Endothelial cell of umbilical vein (primary cell): ENCODE data around the gene SLC25A19. TPM values are rescaled to one million over a fixed set of nuclear protein-coding genes. Genes with fewer than 3 reads are reported as not detected.

Experiments used
- BruUV-seq: library from RNA; stranded (reverse); fragments of 400-500 nt; replicated peaks from 2 replicates; lab custom pipeline; 2021; lab: Mats Ljungman, UMichigan
- CTCF ChIA-PET: fragments of 300-600, 350-600 bp; sonication (Branson Sonifier 250); formaldehyde crosslinking; loops from one replicate; lab custom pipeline; 2021; ENCODE audit warnings: antibody characterized with exemption, inconsistent platforms; lab: Charles Lee
- POLR2A ChIA-PET: fragments of 300-600, 350-600 bp; sonication (Branson Sonifier 250); formaldehyde crosslinking; loops from one replicate; lab custom pipeline; 2021; ENCODE audit warnings: antibody characterized with exemption, inconsistent platforms; lab: Charles Lee
- DNase-seq: peaks from one replicate; pipeline ENCODE4 v3.0.0-alpha.2; 2011; ENCODE audit warnings: low read depth, low spot score
- FAIRE-seq: peaks from 2 replicates; lab custom pipeline; 2011; peaks lifted over from hg19 to GRCh38; lab: Jason Lieb, UNC
- H2AFZ ChIP-seq: 2 replicates; pipeline ENCODE4 v1.6.0; 2012; ENCODE audit warnings: low read depth, low read length, control low read depth, inconsistent platforms
- H3K27ac ChIP-seq: 2 replicates; pipeline ENCODE4 v1.5.1; 2011; ENCODE audit warnings: low read depth, mild to moderate bottlenecking, control low read depth, low read length, moderate library complexity; ENCODE audit not compliant: insufficient read depth
- H3K27me3 ChIP-seq, 2 experiments: 2 replicates each; pipeline versions ENCODE4 v1.6.0 to v1.6.1; 2011; ENCODE audit warnings: low read length in 2 of 2, mixed read lengths in 1 of 2; ENCODE audit not compliant: control insufficient read depth in 2 of 2, insufficient read depth in 2 of 2
- H3K36me3 ChIP-seq, 2 experiments: 2 replicates in 1 of 2; 3 replicates in 1 of 2; pipeline ENCODE4 v1.5.1; 2011; ENCODE audit warnings: low read length in 2 of 2, mild to moderate bottlenecking in 1 of 2, moderate library complexity in 1 of 2; ENCODE audit not compliant: control insufficient read depth in 2 of 2, insufficient read depth in 2 of 2; ENCODE audit errors: extremely low read depth in 1 of 2
- H3K4me1 ChIP-seq: 3 replicates; pipeline ENCODE4 v1.5.1; 2011; ENCODE audit warnings: mild to moderate bottlenecking, low read length; ENCODE audit not compliant: control insufficient read depth, insufficient read depth; ENCODE audit errors: extremely low read depth
- H3K4me2 ChIP-seq: 2 replicates; pipeline ENCODE4 v1.6.1; 2011; ENCODE audit warnings: low read length, control low read depth, mixed read lengths; ENCODE audit not compliant: insufficient read depth
- H3K4me3 ChIP-seq, 3 experiments: fragments of 200-600 bp in 1 of 3; sonication (generic), shearing (Covaris generic) in 1 of 3; replicated peaks in 1 of 3; 2 replicates each; pipeline ENCODE4 v1.5.1; 2011 to 2016; ENCODE audit warnings: control low read depth in 3 of 3, low read length in 3 of 3, mild to moderate bottlenecking in 2 of 3, inconsistent platforms in 1 of 3, low read depth in 1 of 3, moderate library complexity in 1 of 3; ENCODE audit not compliant: insufficient read depth in 1 of 3
- H3K79me2 ChIP-seq: 2 replicates; pipeline ENCODE4 v1.6.0; 2012; ENCODE audit warnings: low read length, inconsistent platforms; ENCODE audit not compliant: control insufficient read depth, insufficient read depth
- H3K9ac ChIP-seq: replicated peaks from 2 replicates; pipeline ENCODE3; 2011; ENCODE audit warnings: low read length, control low read depth; ENCODE audit not compliant: insufficient read depth; ENCODE audit errors: extremely low read depth
- H3K9me1 ChIP-seq: replicated peaks from 3 replicates; pipeline ENCODE4 v1.6.0; 2011; ENCODE audit warnings: mild to moderate bottlenecking, low read length; ENCODE audit not compliant: control insufficient read depth, insufficient read depth; ENCODE audit errors: extremely low read depth
- H3K9me3 ChIP-seq: replicated peaks from 2 replicates; pipeline ENCODE4 v1.5.1; 2012; ENCODE audit warnings: low read length, inconsistent platforms; ENCODE audit not compliant: control insufficient read depth, insufficient read depth
- H4K20me1 ChIP-seq: replicated peaks from 2 replicates; pipeline ENCODE3; 2011; ENCODE audit warnings: mild to moderate bottlenecking, low read length; ENCODE audit not compliant: control insufficient read depth, insufficient read depth; ENCODE audit errors: extremely low read depth
- EZH2 ChIP-seq: IDR thresholded peaks from 2 replicates; pipeline ENCODE4 v1.6.1; 2012; ENCODE audit warnings: borderline replicate concordance, low read depth, mild to moderate bottlenecking, moderate library complexity, low read length, inconsistent platforms; ENCODE audit not compliant: severe bottlenecking
- GATA2 ChIP-seq: IDR thresholded peaks from 2 replicates; pipeline ENCODE4 v1.7.0; 2011; ENCODE audit warnings: low read depth, mild to moderate bottlenecking, moderate library complexity, mixed read lengths, low read length; ENCODE audit not compliant: insufficient read length, insufficient read depth
- POLR2A ChIP-seq: IDR thresholded peaks from 2 replicates; pipeline ENCODE4 v1.6.1; 2012; ENCODE audit warnings: low read depth, mild to moderate bottlenecking, control low read depth, low read length
- dilution Hi-C: fragments of 300-500 bp; cut with MboI; formaldehyde crosslinking; loops from one replicate; pipeline ENCODE4 v1.15.0; 2019; ENCODE audit warnings: low sequenced_read_pairs; ENCODE audit not compliant: extremely low pct_ligation_motif_present
- intact Hi-C: fragments of 100-400 bp; cut with micrococcal nuclease; formaldehyde crosslinking; loops from one replicate; pipeline ENCODE4 v1.10.0; 2022
- polyA plus RNA-seq, 4 experiments: library from polyadenylated mRNA; depleted of rRNA in 3 of 4; stranded (reverse) in 3 of 4; unstranded in 1 of 4; fragments of >200 nt; gene quantifications; 2 replicates each; pipeline versions ENCODE4 v1.2.1 to v1.2.3, GENCODE V29; 2011 to 2012; ENCODE audit warnings: missing spikeins in 1 of 4
- total RNA-seq: library from RNA; stranded (reverse); gene quantifications from 2 replicates; pipeline ENCODE4 v1.2.3, GENCODE V29; 2021
- TF ChIP-seq, protein P1 (sequence below): IDR thresholded peaks from 2 replicates; pipeline ENCODE4 v1.6.1; 2011; ENCODE audit not compliant: insufficient read depth, insufficient read length
- TF ChIP-seq, protein P2 (sequence below), 2 donors: IDR thresholded peaks; 1 replicate in 1 of 2; 2 replicates in 1 of 2; pipeline ENCODE4 v1.5.1; 2011; ENCODE audit warnings: low read length in 2 of 2, mild to moderate bottlenecking in 2 of 2, moderate library complexity in 2 of 2, control low read depth in 1 of 2, inconsistent platforms in 1 of 2, low read depth in 1 of 2; ENCODE audit not compliant: insufficient read depth in 1 of 2; ENCODE audit errors: extremely low read depth in 1 of 2

The SLC25A19 gene
- total and polyA plus RNA-seq, 2 donors (not counting 3 experiments of a cell fraction or from before 2014, with no cell fraction given), result 20.6 to 20.9 TPM

DNA sequence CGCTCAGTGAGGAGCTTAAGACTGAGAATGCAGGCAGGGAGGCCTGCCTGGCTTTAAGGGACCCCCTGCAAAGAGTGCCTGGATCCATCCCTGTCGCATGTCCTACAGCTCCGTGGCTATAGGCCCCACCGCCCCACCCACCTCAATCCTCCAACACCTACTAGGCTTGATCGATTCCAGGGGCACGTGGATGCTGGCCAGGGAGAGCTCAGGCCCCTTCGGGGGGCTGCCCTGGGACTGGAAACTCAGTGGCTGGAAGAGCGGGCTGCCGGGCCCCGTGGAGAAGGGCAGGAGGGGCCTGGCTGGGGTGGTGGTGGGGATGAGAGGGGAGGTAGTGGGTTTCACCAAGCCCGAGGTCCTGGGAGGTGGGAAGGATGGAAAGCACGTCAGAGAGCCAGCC is 50.0 kb downstream of the SLC25A19 start:
- DNase-seq (no peak), FAIRE-seq (no peak)
- intact Hi-C loops, result no loop called here
- Histone ChIP-seq H3K27ac (no peak overlapping the region), H3K4me2 (no peak overlapping the region), H3K9me1 (no peaks in the 10 kb centered on the region), H3K79me2 (no peaks in the 10 kb centered on the region), H3K4me3 (no peak overlapping the region), H2AFZ (no peak overlapping the region), H3K4me1 (no peaks in the 10 kb centered on the region), H3K27me3 (no peaks in the 10 kb centered on the region), H4K20me1 (no peaks in the 10 kb centered on the region), H3K9ac (no peak overlapping the region), H3K36me3 (peaks cover 11 to 56% of the 10 kb centered on the region in 2 experiments), H3K9me3 (no peaks in the 10 kb centered on the region)
- dilution Hi-C loops, result no loop called here
- no peak for TF ChIP-seq GATA2
- TF ChIP-seq POLR2A, result no peak
- no peak for TF ChIP-seq EZH2
- TF ChIP-seq, protein P1, sequence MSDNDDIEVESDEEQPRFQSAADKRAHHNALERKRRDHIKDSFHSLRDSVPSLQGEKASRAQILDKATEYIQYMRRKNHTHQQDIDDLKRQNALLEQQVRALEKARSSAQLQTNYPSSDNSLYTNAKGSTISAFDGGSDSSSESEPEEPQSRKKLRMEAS, result no peak
- TF ChIP-seq, protein P2, sequence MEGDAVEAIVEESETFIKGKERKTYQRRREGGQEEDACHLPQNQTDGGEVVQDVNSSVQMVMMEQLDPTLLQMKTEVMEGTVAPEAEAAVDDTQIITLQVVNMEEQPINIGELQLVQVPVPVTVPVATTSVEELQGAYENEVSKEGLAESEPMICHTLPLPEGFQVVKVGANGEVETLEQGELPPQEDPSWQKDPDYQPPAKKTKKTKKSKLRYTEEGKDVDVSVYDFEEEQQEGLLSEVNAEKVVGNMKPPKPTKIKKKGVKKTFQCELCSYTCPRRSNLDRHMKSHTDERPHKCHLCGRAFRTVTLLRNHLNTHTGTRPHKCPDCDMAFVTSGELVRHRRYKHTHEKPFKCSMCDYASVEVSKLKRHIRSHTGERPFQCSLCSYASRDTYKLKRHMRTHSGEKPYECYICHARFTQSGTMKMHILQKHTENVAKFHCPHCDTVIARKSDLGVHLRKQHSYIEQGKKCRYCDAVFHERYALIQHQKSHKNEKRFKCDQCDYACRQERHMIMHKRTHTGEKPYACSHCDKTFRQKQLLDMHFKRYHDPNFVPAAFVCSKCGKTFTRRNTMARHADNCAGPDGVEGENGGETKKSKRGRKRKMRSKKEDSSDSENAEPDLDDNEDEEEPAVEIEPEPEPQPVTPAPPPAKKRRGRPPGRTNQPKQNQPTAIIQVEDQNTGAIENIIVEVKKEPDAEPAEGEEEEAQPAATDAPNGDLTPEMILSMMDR (IDR thresholded peaks at IDR 0.05; ENCODE audit: extremely low read depth in 1 of 2, insufficient read depth in 1 of 2, low read depth in 1 of 2, low read length in 2 of 2), result no peak
- no TSS peak for BruUV-seq
- CTCF ChIA-PET, result interaction anchor here (0.8 to 7.6 kb wide), 14 partner anchors 10 to 277 kb away, joined by 3 to 91 read pairs (median 6); partner anchors contain the start of gene MIF4GD
- POLR2A ChIA-PET, result interaction anchor here (0.5 to 1.3 kb wide), 2 partner anchors 14 to 32 kb away, joined by 3 to 4 read pairs; partner anchors contain the start of gene MIF4GD
